Caco-2 (cell line): Measurements from ENCODE around the gene FURIN. TPM values are rescaled to one million over a fixed set of nuclear protein-coding genes. Genes with fewer than 3 reads are reported as not detected.
A peak's percentile ranks its signal among the peaks of the same experiment; 100 is the strongest.
"Not testable (repeated sequence)": the region's sequence is repeated elsewhere in the genome, so short reads cannot be mapped to it uniquely, and the experiment has no call there.

Experiments
- BruUV-seq: library from RNA; stranded (reverse); fragments of 400-500 nt; replicated peaks from 2 replicates; lab custom pipeline; 2021; lab: Mats Ljungman, UMichigan
- CTCF ChIA-PET: fragments of 300-600 bp; sonication (Branson Sonifier 250); formaldehyde crosslinking; loops from one replicate; lab custom pipeline; 2022; ENCODE audit warnings: antibody characterized with exemption; lab: Charles Lee
- POLR2A ChIA-PET: fragments of 300-600 bp; sonication (Branson Sonifier 250); formaldehyde crosslinking; loops from one replicate; lab custom pipeline; 2022; ENCODE audit warnings: antibody characterized with exemption; lab: Charles Lee
- DNase-seq, 2 experiments: peaks; one replicate each; pipeline versions ENCODE4 v3.0.0 to v3.0.0-alpha.2; 2020 to 2022
- H3K27me3 ChIP-seq: replicated peaks from 2 replicates; pipeline ENCODE4 v1.6.0; 2011; ENCODE audit warnings: low read length; ENCODE audit not compliant: control insufficient read depth, insufficient read depth
- H3K36me3 ChIP-seq: 2 replicates; pipeline ENCODE4 v1.5.1; 2011; ENCODE audit warnings: low read length; ENCODE audit not compliant: control insufficient read depth, insufficient read depth
- H3K4me1 ChIP-seq: fragments of 250-450 bp; sonication (Bioruptor Pico); 2 replicates; pipeline ENCODE4 v1.5.1; 2020; ENCODE audit warnings: mild to moderate bottlenecking
- H3K4me3 ChIP-seq: 2 replicates; pipeline ENCODE4 v1.5.1; 2011; ENCODE audit warnings: low read depth, mild to moderate bottlenecking, control low read depth, low read length
- H3K9me3 ChIP-seq: fragments of 250-450 bp; sonication (Bioruptor Pico); 2 replicates; pipeline ENCODE4 v1.5.1; 2020; ENCODE audit warnings: mild to moderate bottlenecking, moderate library complexity
- H3K27ac Mint-ChIP-seq: one replicate; pipeline ENCODE4 v1.8.0; 2022; ENCODE audit warnings: mixed read lengths; ENCODE audit not compliant: unreplicated experiment
- H3K27me3 Mint-ChIP-seq: one replicate; pipeline ENCODE4 v1.8.0; 2022; ENCODE audit warnings: mixed read lengths; ENCODE audit not compliant: insufficient read depth, unreplicated experiment
- H3K36me3 Mint-ChIP-seq: one replicate; pipeline ENCODE4 v1.8.0; 2022; ENCODE audit warnings: mild to moderate bottlenecking, mixed read lengths; ENCODE audit not compliant: insufficient read depth, unreplicated experiment
- H3K4me1 Mint-ChIP-seq: one replicate; pipeline ENCODE4 v1.8.0; 2022; ENCODE audit warnings: low read depth, mixed read lengths; ENCODE audit not compliant: unreplicated experiment
- H3K4me3 Mint-ChIP-seq: one replicate; pipeline ENCODE4 v1.8.0; 2022; ENCODE audit warnings: mild to moderate bottlenecking, moderate library complexity, mixed read lengths; ENCODE audit not compliant: unreplicated experiment
- H3K9me3 Mint-ChIP-seq: one replicate; pipeline ENCODE4 v1.8.0; 2022; ENCODE audit warnings: mixed read lengths; ENCODE audit not compliant: unreplicated experiment
- CTCF ChIP-seq, 2 experiments: fragments of 200-600 bp in 1 of 2; IDR thresholded peaks; 1 replicate in 1 of 2; 2 replicates in 1 of 2; pipeline versions ENCODE4 v1.5.1 to v1.8.0; 2011 to 2022; ENCODE audit warnings: antibody characterized with exemption in 1 of 2, control low read depth in 1 of 2, inconsistent platforms in 1 of 2, low read depth in 1 of 2, low read length in 1 of 2, mild to moderate bottlenecking in 1 of 2, moderate library complexity in 1 of 2; ENCODE audit not compliant: insufficient read depth in 1 of 2, severe bottlenecking in 1 of 2, unreplicated experiment in 1 of 2
- intact Hi-C: fragments of 100-400 bp; cut with micrococcal nuclease; formaldehyde crosslinking; loops from one replicate; pipeline ENCODE4 v1.10.0; 2022; ENCODE audit not compliant: unreplicated experiment
- total RNA-seq: library from RNA; stranded (reverse); gene quantifications from 2 replicates; pipeline ENCODE4 v1.2.3, GENCODE V29; 2022

The FURIN gene
- total RNA-seq, 1 experiment from 2014 or later: 43.0 TPM

- H3K36me3 Mint-ChIP-seq: peaks cover 9% of the 10 kb centered on the region
- intact Hi-C loops: no loop called here
- H3K27me3 Mint-ChIP-seq: no peaks in the 10 kb centered on the region
- no peaks in the 10 kb centered on the region for H3K27me3 ChIP-seq
- H3K4me1 ChIP-seq: no peaks in the 10 kb centered on the region
- POLR2A ChIA-PET: no interaction called here
- no peaks in the 10 kb centered on the region for H3K4me1 Mint-ChIP-seq
- no peak for TF ChIP-seq CTCF (IDR thresholded peaks at IDR 0.05; ENCODE audit: insufficient read depth in 1 of 2, low read depth in 1 of 2, low read length in 1 of 2, severe bottlenecking in 1 of 2, unreplicated experiment in 1 of 2)
- no peak overlapping the region for H3K27ac Mint-ChIP-seq
- H3K9me3 Mint-ChIP-seq: no peaks in the 10 kb centered on the region
- no peaks in the 10 kb centered on the region for H3K9me3 ChIP-seq
- H3K4me3 ChIP-seq: no peak overlapping the region
- no peak for DNase-seq
- CTCF ChIA-PET: no interaction called here
- no peak overlapping the region for H3K4me3 Mint-ChIP-seq
- H3K36me3 ChIP-seq: no peaks in the 10 kb centered on the region
- no TSS peak for BruUV-seq
Observed at GRCh38 chr15:90924375-90924774, 56.0 kb downstream of the FURIN start.

GRCh38 chr15:90926766-90927165, 58.4 kb downstream of the FURIN start:
- DNase-seq, H3K27me3 ChIP-seq, H3K36me3 ChIP-seq, H3K27me3 Mint-ChIP-seq, BruUV-seq, H3K4me3 Mint-ChIP-seq, H3K4me3 ChIP-seq, H3K36me3 Mint-ChIP-seq, H3K27ac Mint-ChIP-seq, POLR2A ChIA-PET, intact Hi-C loops, H3K9me3 ChIP-seq, H3K4me1 Mint-ChIP-seq, H3K9me3 Mint-ChIP-seq, CTCF ChIA-PET: not testable (repeated sequence)
- H3K4me1 ChIP-seq: peaks cover 13% of the 10 kb centered on the region

- H3K27me3 ChIP-seq, DNase-seq, H3K9me3 Mint-ChIP-seq, H3K9me3 ChIP-seq, POLR2A ChIA-PET, H3K4me1 Mint-ChIP-seq, H3K36me3 ChIP-seq, H3K27ac Mint-ChIP-seq, H3K4me3 ChIP-seq, intact Hi-C loops, H3K27me3 Mint-ChIP-seq, BruUV-seq: not testable (repeated sequence)
- H3K4me3 Mint-ChIP-seq: peak overlapping the region; percentile 12
- CTCF ChIA-PET: interaction anchor here (0.7 kb wide), 1 partner anchor 706 kb away, joined by 4 read pairs; no protein-coding TSS in a partner anchor
- H3K4me1 ChIP-seq: peaks cover 13% of the 10 kb centered on the region
- peaks cover 11% of the 10 kb centered on the region for H3K36me3 Mint-ChIP-seq
Observed at GRCh38 chr15:90928106-90928505, 59.7 kb downstream of the FURIN start.

- ChIA-PET CTCF (interaction anchor here (0.6 to 3.6 kb wide), 3 partner anchors 27 to 1476 kb away, joined by 3 to 29 read pairs (median 5); partner anchors contain the start of gene MAN2A2), POLR2A (interaction anchor here (0.7 to 1.4 kb wide), 3 partner anchors 24 to 27 kb away, joined by 3 read pairs; partner anchors contain the start of gene RCCD1)
- no peaks in the 10 kb centered on the region for H3K9me3 ChIP-seq
- TF ChIP-seq CTCF (IDR thresholded peaks at IDR 0.05; ENCODE audit: insufficient read depth in 1 of 2, low read depth in 1 of 2, low read length in 1 of 2, severe bottlenecking in 1 of 2, unreplicated experiment in 1 of 2): no peak
- Mint-ChIP-seq H3K4me3 (peak overlapping the region; percentile 96), H3K36me3 (peaks cover 13% of the 10 kb centered on the region), H3K4me1 (peaks cover 12% of the 10 kb centered on the region), H3K27me3 (no peaks in the 10 kb centered on the region), H3K27ac (peak overlapping the region; percentile 90), H3K9me3 (no peaks in the 10 kb centered on the region)
- H3K4me1 ChIP-seq: peaks cover 13% of the 10 kb centered on the region
- peak overlapping the region; percentile 54 for H3K4me3 ChIP-seq
- intact Hi-C loops: loop anchor here (10.0 kb wide), 1 partner anchor 345 kb away; no protein-coding TSS in a partner anchor
- BruUV-seq: TSS peak; percentile 87
- H3K27me3 ChIP-seq: no peaks in the 10 kb centered on the region; the same call in 1 of the 2 replicates
- DNase-seq: no peak
- no peaks in the 10 kb centered on the region for H3K36me3 ChIP-seq
Observed at GRCh38 chr15:90929246-90930019, 61.0 kb downstream of the FURIN start.
